ENCODE data around the gene SPDYE1.

The SPDYE1 gene

DNA sequence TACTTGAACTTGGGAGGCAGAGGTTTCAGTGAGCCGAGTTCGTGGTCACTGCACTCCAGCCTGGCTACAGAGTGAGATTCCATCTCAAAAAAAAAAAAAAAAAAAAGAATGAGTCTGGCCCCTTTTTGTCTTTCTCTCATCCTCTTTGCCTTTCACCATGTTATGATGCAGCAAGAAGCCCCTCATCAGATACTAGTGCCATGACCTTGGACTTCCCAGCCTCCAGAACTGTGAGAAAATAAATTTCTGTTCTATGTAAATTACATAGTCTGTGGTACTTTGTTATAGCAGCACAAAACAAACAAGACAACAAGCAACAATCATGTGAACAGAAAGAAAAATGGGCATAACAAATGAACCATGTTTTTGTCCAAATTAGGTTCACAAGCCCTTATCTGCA, 44.5 kb downstream of the SPDYE1 start:
- no peak overlapping the region for H3K4me3 ChIP-seq (ENCODE audit: low read length)

DNA sequence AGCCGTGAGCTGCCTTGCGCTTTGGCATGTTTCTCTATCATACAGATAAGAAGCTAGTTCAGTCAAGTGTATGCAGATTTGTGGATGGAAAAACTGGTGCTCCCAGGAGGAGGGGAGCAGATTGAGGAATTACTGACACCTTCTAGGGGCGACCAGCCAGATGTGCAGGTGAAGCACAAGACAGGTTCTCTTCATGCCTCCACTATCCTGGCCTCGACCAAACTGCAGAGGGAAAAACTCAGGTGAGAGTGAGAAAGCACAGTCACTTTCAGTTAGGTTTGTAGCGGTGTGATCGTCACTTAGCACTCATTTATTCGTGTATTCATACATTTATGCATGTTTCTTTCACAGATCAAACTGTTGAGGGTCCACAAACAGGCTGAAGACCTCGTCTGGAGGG, 46.2 kb downstream of the SPDYE1 start:
- TF ChIP-seq CTCF (IDR thresholded peaks at IDR 0.05; ENCODE audit: insufficient read depth, low read depth, low read length, missing control alignments), result no peak
- no peak for DNase-seq (ENCODE audit: low read depth)
- H3K4me3 ChIP-seq (ENCODE audit: low read length), result peak overlapping the region; percentile 91

More for the DNA sequence above, 44.5 kb downstream of the SPDYE1 start:
- DNase-seq (ENCODE audit: low read depth), result no peak
- TF ChIP-seq CTCF (IDR thresholded peaks at IDR 0.05; ENCODE audit: insufficient read depth, low read depth, low read length, missing control alignments), result no peak

GRCh38 chr7:44044315-44045225, 46.9 kb downstream of the SPDYE1 start, which contains the start of gene DBNL:
Gene DBNL, plus strand, starts transcription at chr7:44044702. Its CDS starts 36 bp downstream, at chr7:44044738.
- TF ChIP-seq CTCF (IDR thresholded peaks at IDR 0.05; ENCODE audit: insufficient read depth, low read depth, low read length, missing control alignments), result no peak
- DNase-seq (ENCODE audit: low read depth), result peak; percentile 89
- H3K4me3 ChIP-seq (ENCODE audit: low read length), result peak within 1 kb of the TSS; percentile 91

DNA sequence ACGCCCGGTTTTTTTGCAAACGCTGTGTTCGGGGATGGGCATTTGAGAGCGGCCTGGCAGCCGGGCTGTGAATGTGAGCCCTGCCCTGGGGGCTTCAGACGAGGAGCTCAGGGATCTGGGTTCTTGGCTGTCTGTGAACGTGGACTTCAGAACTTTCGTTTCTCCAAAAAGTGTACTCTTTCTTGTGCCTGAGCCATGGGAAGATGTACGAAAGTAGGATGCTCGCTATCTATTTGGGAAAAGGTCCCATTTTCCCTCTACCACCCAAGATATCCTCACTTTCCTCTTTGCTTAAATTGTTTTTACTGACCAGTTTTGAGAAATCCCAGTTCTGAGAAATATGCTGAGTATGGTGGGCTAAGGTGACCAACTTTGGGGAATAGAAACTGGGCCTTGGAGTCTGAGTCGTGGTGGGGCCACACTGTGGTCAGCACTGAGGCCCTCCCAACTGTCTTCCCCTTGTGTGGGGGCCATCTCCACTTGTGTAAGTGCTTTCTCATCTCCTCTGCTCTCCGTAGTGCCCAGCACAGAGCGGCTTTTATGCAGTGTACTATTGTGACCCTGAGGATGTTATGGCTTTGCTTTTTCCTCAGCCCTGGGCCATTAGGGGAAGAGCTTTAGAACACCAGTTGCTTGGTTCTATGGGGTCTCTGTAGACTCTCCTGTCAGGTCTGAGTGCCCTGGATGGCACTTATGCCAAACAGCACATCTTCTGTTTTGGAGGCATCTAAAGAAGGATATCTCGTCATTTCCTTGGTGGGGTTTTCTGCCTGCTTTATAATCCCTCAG, 47.7 kb downstream of the SPDYE1 start:
- peak; percentile 54 for DNase-seq (ENCODE audit: low read depth)
- TF ChIP-seq CTCF (IDR thresholded peaks at IDR 0.05; ENCODE audit: insufficient read depth, low read depth, low read length, missing control alignments), result no peak
- H3K4me3 ChIP-seq (ENCODE audit: low read length), result peak overlapping the region; percentile 91

GRCh38 chr7:44046321-44047061, 48.8 kb downstream of the SPDYE1 start:
- no peak for DNase-seq (ENCODE audit: low read depth)
- no peak for TF ChIP-seq CTCF (IDR thresholded peaks at IDR 0.05; ENCODE audit: insufficient read depth, low read depth, low read length, missing control alignments)
- H3K4me3 ChIP-seq (ENCODE audit: low read length), result no peak overlapping the region

DNA sequence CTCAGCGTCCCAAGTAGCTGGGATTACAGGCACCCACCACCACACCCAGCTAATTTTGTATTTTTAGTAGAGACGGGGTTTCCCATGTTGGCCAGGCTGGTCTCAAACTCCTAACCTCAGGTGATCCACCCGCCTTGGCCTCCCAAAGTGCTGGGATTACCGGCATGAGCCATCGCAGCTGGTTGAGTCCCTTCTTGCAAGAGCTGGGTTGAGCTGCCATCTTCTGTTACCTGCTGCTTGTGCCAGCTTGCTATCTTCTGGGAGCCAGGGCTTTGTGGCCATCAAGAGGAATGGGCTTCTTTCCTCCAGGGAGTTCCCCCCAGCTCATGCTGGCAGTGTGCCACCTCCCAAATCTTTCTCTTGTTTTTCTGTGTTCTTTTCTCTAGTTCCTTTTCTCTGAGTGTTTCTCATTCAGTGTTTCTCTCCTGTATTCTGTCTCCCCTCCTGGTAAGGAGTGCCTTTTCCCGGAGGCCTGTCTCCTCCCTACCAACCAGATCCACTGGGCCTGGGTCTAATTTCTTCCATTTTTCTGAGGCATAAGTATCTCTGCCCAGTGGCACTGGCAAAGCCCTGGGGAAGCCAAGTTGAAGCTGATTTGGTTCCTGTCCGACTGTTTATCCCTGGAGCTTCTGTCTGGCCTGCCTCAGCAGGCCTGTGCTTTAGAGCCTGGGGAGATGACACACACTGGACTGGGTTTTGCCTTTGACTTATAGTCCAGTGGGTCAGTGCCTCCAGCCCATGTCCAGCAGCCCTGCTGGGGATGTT, 50.5 kb downstream of the SPDYE1 start:
- H3K4me3 ChIP-seq (ENCODE audit: low read length), result no peak overlapping the region
- DNase-seq (ENCODE audit: low read depth), result no peak
- TF ChIP-seq CTCF (IDR thresholded peaks at IDR 0.05; ENCODE audit: insufficient read depth, low read depth, low read length, missing control alignments), result no peak
